Measurements from ENCODE around the gene TIMP2. TPM values are rescaled to one million over a fixed set of nuclear protein-coding genes. Genes with fewer than 3 reads are reported as not detected.

TIMP2 gene
- total and polyA plus RNA-seq, 2 donors (not counting 3 experiments of a cell fraction or from before 2014, with no cell fraction given): 138 to 318 TPM

DNA sequence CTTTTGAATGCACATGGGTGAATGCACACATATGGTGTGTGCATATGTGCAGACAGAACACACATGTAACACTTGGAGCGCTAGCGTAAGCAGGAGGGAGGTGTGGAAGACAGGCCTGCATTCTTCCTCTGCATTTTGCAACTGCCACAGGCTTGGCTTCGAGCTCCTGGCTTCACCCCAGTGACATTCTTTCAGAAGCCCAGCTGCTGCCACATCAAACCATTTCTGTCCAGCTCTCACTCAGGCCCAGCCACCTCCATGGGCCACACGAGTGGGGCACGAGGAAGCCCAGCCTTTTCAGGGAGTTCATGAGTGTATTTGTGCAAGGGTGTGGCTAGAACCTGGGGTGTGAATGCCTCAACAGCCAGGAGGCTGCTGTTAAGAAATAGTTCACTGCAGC is 35.7 kb upstream of the TIMP2 start:
- FAIRE-seq: no peak
- Histone ChIP-seq H4K20me1 (replicated peaks; ENCODE audit: control insufficient read depth, extremely low read depth, insufficient read depth, low read length) (no peaks in the 10 kb centered on the region), H2AFZ (ENCODE audit: low read depth, low read length) (no peak overlapping the region), H3K9me1 (replicated peaks; ENCODE audit: control insufficient read depth, extremely low read depth, insufficient read depth, low read length) (no peaks in the 10 kb centered on the region), H3K27me3 (ENCODE audit: control insufficient read depth in 2 of 2, insufficient read depth in 2 of 2, low read length in 2 of 2) (no peaks in the 10 kb centered on the region), H3K27ac (ENCODE audit: insufficient read depth, low read depth, low read length) (no peak overlapping the region), H3K4me2 (ENCODE audit: insufficient read depth, low read length) (no peak overlapping the region), H3K4me1 (ENCODE audit: control insufficient read depth, extremely low read depth, insufficient read depth, low read length) (no peaks in the 10 kb centered on the region), H3K36me3 (ENCODE audit: control insufficient read depth in 2 of 2, extremely low read depth in 1 of 2, insufficient read depth in 2 of 2, low read length in 2 of 2) (no peaks in the 10 kb centered on the region), H3K4me3 (replicated peaks in 1 of 3; ENCODE audit: insufficient read depth in 1 of 3, low read depth in 1 of 3, low read length in 3 of 3) (no peak overlapping the region), H3K9ac (replicated peaks; ENCODE audit: extremely low read depth, insufficient read depth, low read length) (no peak overlapping the region), H3K9me3 (replicated peaks; ENCODE audit: control insufficient read depth, insufficient read depth, low read length) (no peaks in the 10 kb centered on the region), H3K79me2 (ENCODE audit: control insufficient read depth, insufficient read depth, low read length) (no peaks in the 10 kb centered on the region)
- dilution Hi-C loops (cut with MboI; ENCODE audit: extremely low pct_ligation_motif_present, low sequenced_read_pairs) (no loop called here), intact Hi-C loops (cut with micrococcal nuclease) (no loop called here)
- no peak for TF ChIP-seq GATA2 (IDR thresholded peaks at IDR 0.05; ENCODE audit: insufficient read depth, insufficient read length, low read depth, low read length)
- TF ChIP-seq EZH2 (IDR thresholded peaks at IDR 0.05; ENCODE audit: borderline replicate concordance, low read depth, low read length, severe bottlenecking): no peak
- TF ChIP-seq, protein P1, sequence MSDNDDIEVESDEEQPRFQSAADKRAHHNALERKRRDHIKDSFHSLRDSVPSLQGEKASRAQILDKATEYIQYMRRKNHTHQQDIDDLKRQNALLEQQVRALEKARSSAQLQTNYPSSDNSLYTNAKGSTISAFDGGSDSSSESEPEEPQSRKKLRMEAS (IDR thresholded peaks at IDR 0.05; ENCODE audit: insufficient read depth, insufficient read length): no peak
- TF ChIP-seq FOS (IDR thresholded peaks at IDR 0.05; ENCODE audit: borderline replicate concordance, insufficient read depth, low read length): no peak
- TF ChIP-seq JUN (IDR thresholded peaks at IDR 0.05; ENCODE audit: borderline replicate concordance, insufficient read depth, insufficient read length, low read depth): no peak
- no peak for TF ChIP-seq MYC (IDR thresholded peaks at IDR 0.05; ENCODE audit: low read depth, low read length)
- TF ChIP-seq, protein P2, sequence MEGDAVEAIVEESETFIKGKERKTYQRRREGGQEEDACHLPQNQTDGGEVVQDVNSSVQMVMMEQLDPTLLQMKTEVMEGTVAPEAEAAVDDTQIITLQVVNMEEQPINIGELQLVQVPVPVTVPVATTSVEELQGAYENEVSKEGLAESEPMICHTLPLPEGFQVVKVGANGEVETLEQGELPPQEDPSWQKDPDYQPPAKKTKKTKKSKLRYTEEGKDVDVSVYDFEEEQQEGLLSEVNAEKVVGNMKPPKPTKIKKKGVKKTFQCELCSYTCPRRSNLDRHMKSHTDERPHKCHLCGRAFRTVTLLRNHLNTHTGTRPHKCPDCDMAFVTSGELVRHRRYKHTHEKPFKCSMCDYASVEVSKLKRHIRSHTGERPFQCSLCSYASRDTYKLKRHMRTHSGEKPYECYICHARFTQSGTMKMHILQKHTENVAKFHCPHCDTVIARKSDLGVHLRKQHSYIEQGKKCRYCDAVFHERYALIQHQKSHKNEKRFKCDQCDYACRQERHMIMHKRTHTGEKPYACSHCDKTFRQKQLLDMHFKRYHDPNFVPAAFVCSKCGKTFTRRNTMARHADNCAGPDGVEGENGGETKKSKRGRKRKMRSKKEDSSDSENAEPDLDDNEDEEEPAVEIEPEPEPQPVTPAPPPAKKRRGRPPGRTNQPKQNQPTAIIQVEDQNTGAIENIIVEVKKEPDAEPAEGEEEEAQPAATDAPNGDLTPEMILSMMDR (IDR thresholded peaks at IDR 0.05; ENCODE audit: extremely low read depth in 1 of 2, insufficient read depth in 1 of 2, low read depth in 1 of 2, low read length in 2 of 2): no peak
- TF ChIP-seq POLR2AphosphoS5 (IDR thresholded peaks at IDR 0.05; ENCODE audit: insufficient read depth, low read depth, low read length): no peak
- TF ChIP-seq POLR2A (IDR thresholded peaks at IDR 0.05; ENCODE audit: low read depth, low read length): no peak
- ChIA-PET POLR2A (no interaction called here), CTCF (interaction anchor here (1.3 to 2.5 kb wide), 2 partner anchors 11 to 95 kb away, joined by 4 to 10 read pairs; no protein-coding TSS in a partner anchor)
- no TSS peak for BruUV-seq (replicated peaks)
- DNase-seq (ENCODE audit: low read depth, low spot score): no peak
